Measurements from ENCODE around the gene MINDY4B.

MINDY4B gene

GRCh38 chr3:150843241-150843640 lies 62.0 kb downstream of the MINDY4B start:
- no peak for DNase-seq

GRCh38 chr3:150840802-150841515 lies 64.3 kb downstream of the MINDY4B start:
- DNase-seq: no peak

- DNase-seq: no peak
These were observed 74.5 kb downstream of the MINDY4B start for GRCh38 chr3:150830745-150831144.

- DNase-seq: no peak
These were observed 75.1 kb downstream of the MINDY4B start for GRCh38 chr3:150830094-150830681.

- no peak for DNase-seq
These were observed 75.8 kb downstream of the MINDY4B start for GRCh38 chr3:150829408-150829807.

- no peak for DNase-seq
These were observed 76.2 kb downstream of the MINDY4B start for GRCh38 chr3:150828997-150829396.

- DNase-seq: no peak
These were observed 77.0 kb downstream of the MINDY4B start for GRCh38 chr3:150828261-150828660.

GRCh38 chr3:150826466-150827282 lies 78.6 kb downstream of the MINDY4B start:
- no peak for DNase-seq

GRCh38 chr3:150825916-150826377 lies 79.3 kb downstream of the MINDY4B start:
- DNase-seq: no peak

GRCh38 chr3:150825192-150825915 lies 79.9 kb downstream of the MINDY4B start:
- DNase-seq: no peak

- no peak for DNase-seq
These were observed 82.0 kb downstream of the MINDY4B start for GRCh38 chr3:150823277-150823676.

GRCh38 chr3:150822636-150823035 lies 82.6 kb downstream of the MINDY4B start:
- DNase-seq: no peak

All from 8988T (cell line).